GM18508 (cell line): ENCODE results near the gene BBX.

Experiments
- ATAC-seq: cut with Tn5 transposase; IDR thresholded peaks from one replicate; pipeline ENCODE4 v1.9.1; 2021; ENCODE audit warnings: moderate number of reproducible peaks; ENCODE audit not compliant: insufficient read depth, unreplicated experiment

BBX gene

GRCh38 chr3:107522510-107523288, at the start of gene BBX:
Gene BBX, plus strand, starts transcription at chr3:107522962. Its CDS starts 187,499 bp downstream, at chr3:107710461.
- ATAC-seq, result peak; percentile 98

GRCh38 chr3:107476462-107476861, 46.3 kb upstream of the BBX start:
- no peak for ATAC-seq

GRCh38 chr3:107487490-107487889, 35.3 kb upstream of the BBX start:
- ATAC-seq, result no peak

GRCh38 chr3:107488942-107489341, 33.8 kb upstream of the BBX start:
- ATAC-seq, result no peak

- ATAC-seq, result no peak
Measured at GRCh38 chr3:107493134-107493533, 29.6 kb upstream of the BBX start.

- ATAC-seq, result no peak
Measured at GRCh38 chr3:107496855-107497254, 25.9 kb upstream of the BBX start.

GRCh38 chr3:107498646-107499045, 24.1 kb upstream of the BBX start:
- no peak for ATAC-seq

GRCh38 chr3:107506458-107506857, 16.3 kb upstream of the BBX start:
- ATAC-seq, result no peak

- no peak for ATAC-seq
Measured at GRCh38 chr3:107508331-107508730, 14.4 kb upstream of the BBX start.

GRCh38 chr3:107512108-107512507, 10.7 kb upstream of the BBX start:
- no peak for ATAC-seq

GRCh38 chr3:107514453-107514852, 8.3 kb upstream of the BBX start:
- no peak for ATAC-seq

- no peak for ATAC-seq
Measured at GRCh38 chr3:107516475-107516874, 6.3 kb upstream of the BBX start.

- no peak for ATAC-seq
Measured at GRCh38 chr3:107520535-107520934, 2.2 kb upstream of the BBX start.

- no peak for ATAC-seq
Measured at GRCh38 chr3:107521469-107522059, 1.2 kb upstream of the BBX start.

GRCh38 chr3:107523289-107523538, 452 bp downstream of the BBX start:
- ATAC-seq, result peak; percentile 1

- ATAC-seq, result no peak
Measured at GRCh38 chr3:107523539-107524325, 970 bp downstream of the BBX start.

GRCh38 chr3:107524326-107524840, 1.6 kb downstream of the BBX start:
- ATAC-seq, result no peak

- no peak for ATAC-seq
Measured at GRCh38 chr3:107524841-107525643, 2.3 kb downstream of the BBX start.

- ATAC-seq, result no peak
Measured at GRCh38 chr3:107525644-107526305, 3.0 kb downstream of the BBX start.

GRCh38 chr3:107531917-107532469, 9.2 kb downstream of the BBX start:
- no peak for ATAC-seq
